HG03558 (cell line): ENCODE data around the gene MRGPRX3.
"Not testable (repeated sequence)": the region's sequence is repeated elsewhere in the genome, so short reads cannot be mapped to it uniquely, and the experiment has no call there.

Experiments
- ATAC-seq: cut with Tn5 transposase; IDR thresholded peaks from one replicate; pipeline ENCODE4 v1.9.1; 2021; ENCODE audit warnings: moderate number of reproducible peaks; ENCODE audit not compliant: unreplicated experiment; ENCODE audit errors: extremely low read depth

Gene MRGPRX3

DNA sequence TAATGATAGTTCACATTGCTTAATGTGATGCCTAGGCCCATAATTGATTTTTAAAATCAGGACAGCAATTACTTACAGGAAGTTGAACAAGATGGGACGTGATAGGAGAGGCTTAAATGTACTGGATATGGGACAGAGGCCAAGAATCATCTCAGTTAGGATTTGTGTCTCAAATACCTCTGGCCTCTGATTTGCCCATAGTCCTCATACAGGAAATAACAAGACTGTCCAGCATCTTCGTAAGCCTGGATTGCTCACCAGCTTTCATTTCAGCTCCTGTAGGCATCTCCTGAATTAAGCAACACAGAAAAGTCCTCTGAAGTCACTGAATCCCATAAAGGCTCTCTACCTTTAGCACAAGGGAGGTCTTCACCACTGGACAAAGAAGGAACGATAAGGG lies at the start of gene MRGPRX3:
MRGPRX3 (plus strand) TSS at position 231 of the 400 bp plus-strand sequence. CDS start 4,632 bp downstream, outside the sequence.
- no peak for ATAC-seq

GRCh38 chr11:18088366-18088765 lies 44.0 kb upstream of the MRGPRX3 start:
- no peak for ATAC-seq

DNA sequence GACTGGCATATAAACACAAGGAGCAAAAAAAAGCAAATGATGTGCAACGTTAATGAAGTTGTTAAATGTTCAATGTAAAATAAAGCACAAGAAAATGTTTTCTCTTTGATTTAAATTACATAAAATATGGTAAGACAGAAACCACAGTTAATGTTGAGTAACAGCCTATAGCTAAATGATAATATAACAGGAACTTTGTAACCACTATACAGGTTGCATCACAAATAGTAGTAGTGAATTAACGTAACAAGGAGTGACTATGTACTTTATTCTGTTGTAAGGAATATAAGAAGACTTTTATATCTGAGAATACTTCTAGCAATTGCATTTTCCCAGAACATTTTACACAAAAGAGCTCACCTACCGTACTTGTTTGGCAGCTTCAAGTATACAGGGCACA lies 43.4 kb upstream of the MRGPRX3 start:
- no peak for ATAC-seq

DNA sequence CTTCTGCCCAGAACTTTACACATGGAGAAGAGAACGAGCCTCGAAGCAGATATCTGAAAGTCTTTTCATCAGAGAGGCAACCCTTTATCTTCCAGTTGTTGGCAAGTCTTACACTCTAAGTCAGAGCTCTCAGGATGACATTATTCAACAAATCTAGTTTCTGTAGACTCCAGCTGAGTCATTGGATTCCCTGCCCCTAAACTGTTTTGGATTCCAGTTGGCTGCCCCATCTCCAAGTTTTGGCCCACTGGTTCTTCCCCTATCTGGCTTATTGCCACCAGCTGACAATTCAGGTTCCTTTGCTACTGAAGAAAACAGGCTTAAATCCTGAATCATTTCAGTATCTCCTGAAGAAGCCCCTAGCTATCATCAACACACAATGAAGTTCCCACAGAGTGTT lies 40.6 kb upstream of the MRGPRX3 start:
- no peak for ATAC-seq

DNA sequence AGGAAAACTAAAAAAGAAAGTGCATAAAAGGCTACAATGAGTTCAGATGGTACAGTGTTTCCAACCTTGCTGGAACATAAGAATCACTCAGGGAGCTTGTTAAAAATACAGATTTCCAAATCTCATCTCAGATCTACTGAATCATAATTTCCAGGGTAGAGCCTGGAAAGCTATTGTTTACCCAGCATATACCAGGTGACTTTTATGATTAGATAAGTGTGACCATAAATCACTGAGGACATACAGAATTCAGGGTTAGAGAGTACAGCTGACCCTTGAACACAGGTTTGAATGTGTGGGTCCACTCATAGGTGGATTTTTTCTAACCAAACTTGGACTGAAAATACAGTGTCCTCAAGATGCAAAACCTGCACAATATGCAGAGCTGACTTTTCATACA lies 38.4 kb upstream of the MRGPRX3 start:
- no peak for ATAC-seq

- ATAC-seq, result no peak
Observed at GRCh38 chr11:18100926-18101656, 31.3 kb upstream of the MRGPRX3 start.

GRCh38 chr11:18105086-18105801 lies 27.1 kb upstream of the MRGPRX3 start:
- ATAC-seq, result no peak

GRCh38 chr11:18105802-18106574 lies 26.4 kb upstream of the MRGPRX3 start, which contains the start of gene SAAL1:
Gene SAAL1 (minus strand): TSS chr11:18106082. CDS start chr11:18106041, 41 bp downstream.
- peak; percentile 87 for ATAC-seq

- no peak for ATAC-seq
Observed at GRCh38 chr11:18106688-18107087, 25.7 kb upstream of the MRGPRX3 start.

- ATAC-seq, result no peak
Observed at GRCh38 chr11:18108254-18108653, 24.1 kb upstream of the MRGPRX3 start.

DNA sequence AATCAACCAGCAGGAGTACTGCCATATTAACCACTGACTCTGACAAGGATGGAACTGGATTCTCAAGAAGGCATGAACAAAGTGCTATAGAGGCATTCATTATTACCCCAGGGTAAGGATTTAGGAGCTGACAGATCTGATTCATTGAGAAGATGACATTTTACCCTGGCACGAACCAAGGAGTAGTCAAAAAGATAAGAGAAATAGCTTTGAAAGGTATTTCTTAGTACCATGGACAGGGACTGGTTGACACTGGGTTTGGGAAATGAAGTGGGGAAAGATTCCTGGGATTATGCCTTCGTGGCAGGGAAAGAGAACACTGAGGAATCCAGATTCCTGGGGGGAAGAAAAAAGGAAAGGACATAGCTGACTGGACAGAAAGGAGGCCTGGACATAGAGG lies 21.4 kb upstream of the MRGPRX3 start:
- ATAC-seq, result no peak

DNA sequence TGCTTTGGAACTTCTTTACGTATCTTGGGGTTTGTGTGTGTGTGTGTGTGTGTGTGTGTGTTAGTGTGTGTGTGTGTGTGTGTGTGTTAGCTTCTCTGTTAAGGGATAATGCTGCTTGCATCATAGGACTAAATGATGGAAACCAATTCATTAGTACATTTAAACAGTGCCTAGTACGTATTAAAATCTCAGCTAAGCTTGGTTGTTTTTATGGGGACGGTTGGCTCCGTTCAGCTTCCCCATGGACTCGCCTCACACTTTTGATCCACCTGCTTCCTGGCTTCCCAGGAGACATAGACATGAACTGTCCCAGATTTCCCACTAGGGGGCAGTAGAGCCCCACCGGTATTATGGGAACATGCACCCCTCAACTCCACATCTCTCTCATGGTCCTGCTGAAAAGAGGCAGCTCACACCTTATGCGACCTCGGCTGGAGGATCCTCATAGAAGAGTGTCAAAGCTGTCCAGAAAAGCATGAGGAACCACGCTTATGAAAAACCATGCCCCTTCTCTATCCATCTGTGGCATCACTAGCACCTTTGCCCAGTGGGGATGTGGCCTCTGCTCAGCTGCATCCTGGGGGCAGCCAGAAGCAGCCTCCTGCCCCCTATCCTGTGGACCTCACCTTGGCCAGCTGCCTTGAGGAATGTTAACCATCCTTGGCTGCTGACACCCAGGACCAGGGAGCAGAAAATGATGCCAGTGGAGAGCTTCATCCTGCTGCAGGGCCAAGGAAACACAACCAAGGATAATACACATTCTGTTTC lies 16.8 kb upstream of the MRGPRX3 start:
- ATAC-seq, result no peak

- ATAC-seq, result not testable (repeated sequence)
Observed at GRCh38 chr11:18121331-18121828, 11.0 kb upstream of the MRGPRX3 start.

GRCh38 chr11:18131115-18131514 lies 1.3 kb upstream of the MRGPRX3 start:
- ATAC-seq, result not testable (repeated sequence)

DNA sequence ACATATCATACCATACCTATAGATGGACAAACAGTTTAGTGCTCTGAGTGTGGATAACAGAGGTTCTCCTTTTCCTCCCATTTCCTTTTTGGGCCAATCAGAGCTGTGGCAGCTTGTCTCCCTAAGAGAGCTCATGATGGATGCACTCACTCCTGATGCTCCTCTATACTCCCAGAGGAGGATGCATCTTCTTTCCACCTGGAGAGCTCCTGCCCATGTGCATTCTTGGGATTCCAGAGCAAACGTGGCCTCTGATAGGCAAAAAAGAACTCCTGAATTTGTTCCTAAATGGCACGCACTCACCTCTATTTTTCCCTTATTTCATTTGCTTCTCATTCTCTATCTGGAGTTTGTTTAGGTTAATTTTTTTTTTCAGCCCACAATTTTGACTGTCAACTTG lies 2.9 kb downstream of the MRGPRX3 start:
- no peak for ATAC-seq

DNA sequence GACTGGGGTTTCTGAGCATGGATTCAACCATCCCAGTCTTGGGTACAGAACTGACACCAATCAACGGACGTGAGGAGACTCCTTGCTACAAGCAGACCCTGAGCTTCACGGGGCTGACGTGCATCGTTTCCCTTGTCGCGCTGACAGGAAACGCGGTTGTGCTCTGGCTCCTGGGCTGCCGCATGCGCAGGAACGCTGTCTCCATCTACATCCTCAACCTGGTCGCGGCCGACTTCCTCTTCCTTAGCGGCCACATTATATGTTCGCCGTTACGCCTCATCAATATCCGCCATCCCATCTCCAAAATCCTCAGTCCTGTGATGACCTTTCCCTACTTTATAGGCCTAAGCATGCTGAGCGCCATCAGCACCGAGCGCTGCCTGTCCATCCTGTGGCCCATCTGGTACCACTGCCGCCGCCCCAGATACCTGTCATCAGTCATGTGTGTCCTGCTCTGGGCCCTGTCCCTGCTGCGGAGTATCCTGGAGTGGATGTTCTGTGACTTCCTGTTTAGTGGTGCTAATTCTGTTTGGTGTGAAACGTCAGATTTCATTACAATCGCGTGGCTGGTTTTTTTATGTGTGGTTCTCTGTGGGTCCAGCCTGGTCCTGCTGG lies 4.9 kb downstream of the MRGPRX3 start:
- no peak for ATAC-seq

- no peak for ATAC-seq
Observed at GRCh38 chr11:18140145-18140544, 7.8 kb downstream of the MRGPRX3 start.

DNA sequence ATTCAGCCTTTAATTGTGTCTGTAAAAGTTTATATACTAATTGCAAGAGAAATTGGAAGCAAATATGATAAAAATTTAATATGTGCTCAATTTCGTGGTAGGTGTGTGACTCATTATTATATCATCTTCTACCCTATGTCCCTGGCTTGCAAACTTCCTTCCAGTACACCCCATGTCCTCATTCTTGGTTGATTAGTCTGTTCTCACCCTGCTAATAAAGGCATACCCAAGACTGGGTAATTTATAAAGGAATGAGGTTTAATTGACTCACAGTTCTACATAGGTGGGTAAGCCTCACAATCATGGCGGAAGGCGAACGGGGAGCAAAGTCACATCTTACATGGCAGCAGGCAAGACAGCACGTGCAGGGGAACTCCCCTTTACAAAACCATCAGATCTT lies 11.9 kb downstream of the MRGPRX3 start:
- no peak for ATAC-seq

DNA sequence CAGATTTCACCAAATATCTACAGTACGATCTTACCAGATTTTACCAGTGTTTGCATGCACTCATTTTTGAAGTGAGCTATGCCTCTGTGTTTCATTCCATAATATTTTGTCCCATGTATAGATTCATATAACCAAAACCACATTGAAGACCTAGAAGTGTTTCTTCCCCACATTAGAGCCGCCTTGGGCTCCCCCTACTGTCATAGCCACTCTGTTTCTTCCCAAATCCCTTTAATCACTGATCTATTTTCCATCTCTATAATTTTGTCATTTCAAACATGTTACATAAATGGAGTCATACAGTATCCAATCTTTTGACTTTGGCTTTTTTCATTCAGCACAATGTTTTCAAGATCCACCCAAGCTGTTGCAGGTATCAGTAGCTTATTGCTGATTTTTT lies 12.7 kb downstream of the MRGPRX3 start:
- ATAC-seq, result no peak

- ATAC-seq, result no peak
Observed at GRCh38 chr11:18145837-18146236, 13.5 kb downstream of the MRGPRX3 start.
